Activated CD4-positive, alpha-beta T cell treated with anti-CD3 and anti-CD28 coated beads, Interleukin-2, amount 10 ng/mL, durations not matched to agents 24 days and 14 days (primary cell): ENCODE results near the gene GINS1. TPM values are rescaled to one million over a fixed set of nuclear protein-coding genes. Genes with fewer than 3 reads are reported as not detected.

Experiments
- DNase-seq: peaks from one replicate; pipeline ENCODE4 v3.0.0; 2022
- H3K27ac Mint-ChIP-seq: one replicate; pipeline ENCODE4 v1.8.0; 2022; ENCODE audit warnings: mild to moderate bottlenecking, mixed read lengths
- H3K27me3 Mint-ChIP-seq: one replicate; pipeline ENCODE4 v1.8.0; 2022; ENCODE audit warnings: mixed read lengths
- H3K36me3 Mint-ChIP-seq: one replicate; pipeline ENCODE4 v1.8.0; 2022; ENCODE audit warnings: low read depth, mild to moderate bottlenecking, mixed read lengths
- H3K4me1 Mint-ChIP-seq: one replicate; pipeline ENCODE4 v1.8.0; 2021; ENCODE audit warnings: mixed read lengths
- H3K4me3 Mint-ChIP-seq: one replicate; pipeline ENCODE4 v1.8.0; 2022; ENCODE audit warnings: mild to moderate bottlenecking, moderate library complexity, mixed read lengths
- H3K9me3 Mint-ChIP-seq: one replicate; pipeline ENCODE4 v1.8.0; 2021; ENCODE audit warnings: mixed read lengths
- intact Hi-C: fragments of 100-400 bp; cut with micrococcal nuclease; formaldehyde crosslinking; loops from one replicate; pipeline ENCODE4 v1.15.1; 2023
- total RNA-seq: library from RNA; stranded (reverse); gene quantifications from 2 replicates; pipeline ENCODE4 v1.2.3, GENCODE V29; 2022

The GINS1 gene
- total RNA-seq, 1 donor from 2014 or later: 43.0 TPM

- DNase-seq: no peak
- H3K27me3 Mint-ChIP-seq: no peaks in the 10 kb centered on the region
- H3K27ac Mint-ChIP-seq: no peak overlapping the region
- peaks cover 17% of the 10 kb centered on the region for H3K36me3 Mint-ChIP-seq
- intact Hi-C loops: no loop called here
- no peaks in the 10 kb centered on the region for H3K9me3 Mint-ChIP-seq
- H3K4me3 Mint-ChIP-seq: no peak overlapping the region
- no peaks in the 10 kb centered on the region for H3K4me1 Mint-ChIP-seq
Observed at GRCh38 chr20:25452333-25452732, 44.9 kb downstream of the GINS1 start.

GRCh38 chr20:25453035-25453810 lies 45.8 kb downstream of the GINS1 start:
- Mint-ChIP-seq H3K4me3 (no peak overlapping the region), H3K27ac (no peak overlapping the region), H3K27me3 (no peaks in the 10 kb centered on the region), H3K4me1 (no peaks in the 10 kb centered on the region), H3K9me3 (no peaks in the 10 kb centered on the region), H3K36me3 (peaks cover 8% of the 10 kb centered on the region)
- intact Hi-C loops: no loop called here
- no peak for DNase-seq

GRCh38 chr20:25454153-25454900 lies 46.9 kb downstream of the GINS1 start:
- intact Hi-C loops: no loop called here
- H3K27me3 Mint-ChIP-seq: no peaks in the 10 kb centered on the region

DNA sequence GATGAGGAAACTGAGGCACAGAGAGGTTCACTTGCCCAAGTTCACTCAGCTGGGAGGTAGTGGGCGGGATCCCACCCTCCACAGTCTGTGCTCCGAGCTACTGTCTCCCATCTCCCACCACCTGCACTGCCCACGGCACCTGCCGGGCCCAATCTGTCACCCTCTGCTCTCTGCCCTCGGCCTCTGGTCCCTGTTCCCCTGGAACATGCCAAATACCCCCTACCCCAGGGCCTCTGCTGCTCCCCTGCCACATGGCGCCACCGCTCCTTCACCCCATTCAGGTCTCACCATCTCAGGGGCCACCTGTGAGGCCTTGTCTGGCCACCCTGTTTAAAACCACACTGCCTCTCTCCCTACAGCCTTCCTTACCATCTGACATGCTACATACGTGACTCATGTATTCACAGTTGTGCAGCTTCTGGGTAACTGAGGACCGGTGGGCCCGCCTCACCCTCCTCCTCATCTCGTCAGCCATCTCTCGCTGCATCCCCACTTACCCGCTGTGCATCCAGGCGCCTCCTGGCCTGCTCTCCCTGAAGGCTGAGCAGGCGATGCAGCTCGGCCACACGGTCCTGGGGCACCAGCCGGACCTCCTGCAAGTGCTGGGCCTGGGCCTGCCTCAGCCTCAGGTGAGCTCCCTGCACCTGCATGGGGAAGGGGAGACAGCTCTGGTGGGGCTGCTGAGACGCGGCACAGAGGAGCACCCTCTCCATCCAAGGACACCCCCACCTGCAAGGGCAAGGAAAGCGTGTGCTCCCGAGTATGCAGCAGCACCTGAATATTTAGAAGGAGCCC lies 50.6 kb downstream of the GINS1 start:
- Mint-ChIP-seq H3K27ac (no peak overlapping the region), H3K36me3 (no peaks in the 10 kb centered on the region), H3K4me3 (no peak overlapping the region), H3K4me1 (no peaks in the 10 kb centered on the region), H3K27me3 (no peaks in the 10 kb centered on the region), H3K9me3 (no peaks in the 10 kb centered on the region)
- DNase-seq: no peak
- intact Hi-C loops: no loop called here

More at GRCh38 chr20:25454153-25454900, 46.9 kb downstream of the GINS1 start:
- no peaks in the 10 kb centered on the region for H3K4me1 Mint-ChIP-seq
- no peaks in the 10 kb centered on the region for H3K36me3 Mint-ChIP-seq
- no peak for DNase-seq
- H3K9me3 Mint-ChIP-seq: no peaks in the 10 kb centered on the region
- H3K27ac Mint-ChIP-seq: no peak overlapping the region
- no peak overlapping the region for H3K4me3 Mint-ChIP-seq

DNA sequence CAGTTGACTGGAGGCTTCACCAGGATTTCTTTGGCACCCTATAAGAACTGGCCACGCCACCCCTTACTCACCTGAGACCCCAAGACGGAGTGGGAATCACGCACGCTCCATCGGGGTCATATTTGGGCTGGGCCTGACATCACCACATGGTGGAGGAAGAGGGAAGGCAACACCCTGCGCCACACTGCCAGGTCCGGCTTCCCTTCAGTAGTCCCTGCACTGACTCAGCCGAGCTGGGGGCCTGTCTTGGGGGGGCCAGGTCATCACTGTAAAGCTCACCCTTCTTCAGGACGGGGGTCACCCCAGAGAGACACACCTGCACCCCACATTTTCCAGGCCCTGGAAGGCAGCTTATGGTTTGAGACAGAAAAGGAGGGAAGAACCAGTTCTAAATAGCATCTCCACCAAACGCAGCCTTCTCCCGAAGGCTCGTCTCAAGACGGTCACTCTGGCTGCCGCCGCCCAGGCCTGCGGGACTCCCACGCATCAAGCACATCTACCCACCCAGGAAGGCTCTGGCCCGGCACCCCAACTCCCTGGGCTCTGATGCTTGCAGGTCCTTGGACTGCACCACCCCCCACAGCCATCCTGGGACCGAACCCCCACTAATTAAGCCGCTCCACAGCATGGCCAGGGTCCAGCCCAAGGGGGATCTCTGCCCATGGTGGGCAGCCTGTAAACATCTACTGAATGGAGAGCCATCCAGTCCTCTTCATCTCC lies 51.8 kb downstream of the GINS1 start:
- DNase-seq: no peak
- Mint-ChIP-seq H3K27ac (no peak overlapping the region), H3K27me3 (no peaks in the 10 kb centered on the region), H3K4me1 (no peaks in the 10 kb centered on the region), H3K4me3 (no peak overlapping the region), H3K9me3 (no peaks in the 10 kb centered on the region), H3K36me3 (no peaks in the 10 kb centered on the region)
- intact Hi-C loops: no loop called here

GRCh38 chr20:25459916-25460535 lies 52.6 kb downstream of the GINS1 start:
- no peak overlapping the region for H3K27ac Mint-ChIP-seq
- no peaks in the 10 kb centered on the region for H3K9me3 Mint-ChIP-seq
- H3K27me3 Mint-ChIP-seq: no peaks in the 10 kb centered on the region
- H3K36me3 Mint-ChIP-seq: no peaks in the 10 kb centered on the region
- H3K4me3 Mint-ChIP-seq: no peak overlapping the region
- intact Hi-C loops: no loop called here
- no peak for DNase-seq
- no peaks in the 10 kb centered on the region for H3K4me1 Mint-ChIP-seq

DNA sequence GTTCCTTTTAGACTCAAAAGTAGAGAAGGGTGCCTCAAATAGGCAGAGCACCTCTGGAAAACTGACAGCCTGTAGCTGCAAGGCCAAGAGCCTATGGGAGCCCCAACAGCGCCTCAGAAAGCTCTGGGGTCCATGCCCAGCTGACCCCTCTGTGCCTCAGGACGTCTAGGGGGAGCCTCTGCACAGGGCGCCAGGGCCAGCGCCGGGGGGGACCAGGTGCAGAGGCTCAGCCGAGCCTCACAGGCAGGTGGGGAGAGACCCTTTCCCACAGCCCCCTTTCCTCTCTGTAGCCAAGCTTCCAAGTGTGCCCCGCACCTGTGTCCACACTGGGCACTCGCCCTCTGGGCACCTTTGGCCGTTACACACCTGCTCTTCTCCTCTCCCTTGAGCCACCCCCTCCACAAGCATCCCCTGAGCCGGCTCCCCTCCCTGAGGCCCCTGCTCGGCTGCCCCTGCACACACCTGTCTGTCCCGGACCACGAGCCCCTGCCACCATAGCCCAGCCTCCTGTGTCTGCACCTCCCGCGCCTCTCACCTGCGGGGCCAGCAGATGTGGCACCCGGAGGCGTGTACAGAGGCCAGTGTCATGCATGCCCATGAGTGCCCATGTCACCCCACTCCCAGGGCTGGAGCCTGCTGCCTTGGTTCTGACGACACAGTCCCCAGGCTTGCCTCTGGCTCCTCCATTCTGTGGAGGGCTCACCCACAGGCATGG lies 53.2 kb downstream of the GINS1 start:
- intact Hi-C loops: no loop called here

DNA sequence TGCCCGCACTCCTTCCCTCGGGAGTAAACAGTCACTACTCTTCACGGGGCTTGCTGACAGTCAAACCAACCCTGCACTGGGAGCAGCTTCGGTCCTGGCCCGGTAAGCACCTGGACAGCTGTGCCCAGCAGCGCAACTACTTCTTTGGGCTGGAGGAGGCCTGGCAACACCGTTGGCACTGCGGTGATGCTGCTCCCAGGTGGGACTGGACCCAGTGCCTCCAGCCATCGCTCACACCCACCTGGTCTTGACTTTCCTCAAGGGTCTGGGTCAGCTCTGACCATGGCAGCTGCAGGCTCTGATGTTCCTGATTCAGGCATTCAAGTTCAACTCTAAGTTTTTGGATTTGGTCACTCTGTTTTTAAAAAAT lies 53.8 kb downstream of the GINS1 start:
- Mint-ChIP-seq H3K4me1 (no peaks in the 10 kb centered on the region), H3K27ac (no peak overlapping the region), H3K4me3 (no peak overlapping the region), H3K36me3 (no peaks in the 10 kb centered on the region), H3K9me3 (no peaks in the 10 kb centered on the region), H3K27me3 (no peaks in the 10 kb centered on the region)
- no peak for DNase-seq
- intact Hi-C loops: no loop called here

More for the DNA sequence above, 53.2 kb downstream of the GINS1 start:
- no peak overlapping the region for H3K27ac Mint-ChIP-seq
- no peaks in the 10 kb centered on the region for H3K36me3 Mint-ChIP-seq
- no peaks in the 10 kb centered on the region for H3K27me3 Mint-ChIP-seq
- no peaks in the 10 kb centered on the region for H3K4me1 Mint-ChIP-seq
- no peak for DNase-seq
- no peaks in the 10 kb centered on the region for H3K9me3 Mint-ChIP-seq
- no peak overlapping the region for H3K4me3 Mint-ChIP-seq

DNA sequence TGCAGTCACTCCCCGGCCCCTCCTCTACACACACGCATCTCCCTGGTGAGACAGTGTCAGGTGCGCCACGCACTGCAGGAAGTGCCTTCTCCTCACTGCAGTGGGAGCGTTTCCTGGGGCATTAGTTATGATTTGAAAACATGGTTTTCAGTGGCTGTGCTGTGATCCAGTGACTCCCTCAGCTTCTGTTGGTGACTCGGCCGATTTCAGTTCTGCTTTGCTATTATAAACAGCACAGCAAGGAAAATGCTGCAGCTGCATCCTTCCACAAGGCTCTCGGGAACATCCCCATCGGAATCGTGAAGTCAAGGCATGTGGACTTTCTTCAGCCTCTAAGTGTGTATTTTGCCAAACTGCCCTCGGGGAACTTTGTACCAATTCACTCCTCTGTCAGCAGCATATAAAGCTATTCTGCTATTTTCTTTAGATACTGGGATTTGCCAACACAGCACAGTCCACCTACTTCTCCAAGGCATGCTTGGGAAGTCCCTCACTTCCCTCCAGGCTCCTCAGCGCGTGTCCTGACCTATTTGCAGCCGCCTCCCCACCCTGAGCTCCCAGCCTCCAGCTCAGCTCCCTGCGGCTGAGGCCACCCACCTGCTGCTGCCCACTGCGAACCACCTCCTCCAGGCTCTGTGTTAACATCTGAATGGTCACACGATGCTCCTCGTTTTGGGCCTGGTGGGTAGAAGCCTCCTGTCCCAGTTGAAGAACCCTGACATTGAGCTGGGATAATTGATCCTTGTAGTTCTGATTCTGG lies 54.5 kb downstream of the GINS1 start:
- Mint-ChIP-seq H3K27me3 (no peaks in the 10 kb centered on the region), H3K36me3 (no peaks in the 10 kb centered on the region), H3K9me3 (no peaks in the 10 kb centered on the region), H3K4me3 (no peak overlapping the region), H3K4me1 (no peaks in the 10 kb centered on the region), H3K27ac (no peak overlapping the region)
- intact Hi-C loops: no loop called here
- no peak for DNase-seq

- Mint-ChIP-seq H3K4me1 (peaks cover 2% of the 10 kb centered on the region), H3K27ac (no peak overlapping the region), H3K9me3 (no peaks in the 10 kb centered on the region), H3K27me3 (no peaks in the 10 kb centered on the region), H3K36me3 (no peaks in the 10 kb centered on the region), H3K4me3 (no peak overlapping the region)
- intact Hi-C loops: no loop called here
- DNase-seq: no peak
Observed at GRCh38 chr20:25464501-25465242, 57.2 kb downstream of the GINS1 start.

GRCh38 chr20:25465243-25466135 lies 58.0 kb downstream of the GINS1 start:
- intact Hi-C loops: no loop called here
- Mint-ChIP-seq H3K36me3 (no peaks in the 10 kb centered on the region), H3K9me3 (no peaks in the 10 kb centered on the region), H3K4me1 (peaks cover 8% of the 10 kb centered on the region), H3K27ac (no peak overlapping the region), H3K4me3 (no peak overlapping the region), H3K27me3 (no peaks in the 10 kb centered on the region)
- DNase-seq: no peak
